Mucosa of descending colon (tissue), 3 donors: ENCODE data around the gene ZNF184. TPM values are rescaled to one million over a fixed set of nuclear protein-coding genes. Genes with fewer than 3 reads are reported as not detected.
A peak's percentile ranks its signal among the peaks of the same experiment; 100 is the strongest.

ENCODE experiments used
- ATAC-seq: fragments of 200-7000 bp; cut with Tn5 transposase; one replicate; pipeline ENCODE4 v1.9.1; 2020; ENCODE audit warnings: mild to moderate bottlenecking, moderate library complexity
- DNase-seq, 3 donors: peaks; one replicate each; pipeline ENCODE4 v3.0.0-alpha.2; 2020
- H3K36me3 ChIP-seq: fragments of 200-600 bp; one replicate; pipeline ENCODE4 v1.8.0; 2021; ENCODE audit warnings: low read depth, mild to moderate bottlenecking
- H3K4me1 ChIP-seq: fragments of 200-600 bp; one replicate; pipeline ENCODE4 v1.8.0; 2021; ENCODE audit warnings: low read depth, mild to moderate bottlenecking
- H3K4me3 ChIP-seq: fragments of 200-600 bp; one replicate; pipeline ENCODE4 v1.8.0; 2021; ENCODE audit warnings: mild to moderate bottlenecking
- H3K9me3 ChIP-seq: fragments of 200-600 bp; one replicate; pipeline ENCODE4 v1.8.0; 2021; ENCODE audit warnings: mild to moderate bottlenecking
- CTCF ChIP-seq: fragments of 200-600 bp; IDR thresholded peaks from one replicate; pipeline ENCODE4 v1.8.0; 2022; ENCODE audit warnings: antibody characterized with exemption, mild to moderate bottlenecking
- intact Hi-C, 2 donors: fragments of 100-400 bp; cut with DNase I in 1 of 2; cut with micrococcal nuclease in 1 of 2; formaldehyde crosslinking; loops; one replicate each; pipeline versions ENCODE4 v1.11.0 to v1.11.1; 2022; cut with DNase I, micrococcal nuclease
- total RNA-seq, 3 donors: library from RNA; stranded (reverse); fragmentation: NEBNext Ultra II Directional in 2 of 3; extraction: Animal tissue kit (Norgen Biotek cat#: 25700) in 2 of 3; gene quantifications; one replicate each; pipeline versions ENCODE4 v1.2.1 to v1.2.4, GENCODE V29; 2021 to 2023
- donor health status: DM: no; HTN: no; CAD: no; lungs with moderate emphysema.
- donor health status: DM: no; HTN: no; CAD: no.
- donor health status: DM: no; HTN: yes; CAD: no.

The ZNF184 gene
- total RNA-seq, 3 donors from 2014 or later: 6.0 to 7.0 (median 6.2) TPM

- ATAC-seq: no peak
- no peak for DNase-seq
- Histone ChIP-seq H3K36me3 (no peaks in the 10 kb centered on the region), H3K9me3 (no peaks in the 10 kb centered on the region), H3K4me3 (peak overlapping the region; percentile 54), H3K4me1 (peaks cover 12% of the 10 kb centered on the region)
- intact Hi-C loops: loop anchor here in 1 of 2 donors (10.0 kb wide), 1 partner anchor 287 kb away; no protein-coding TSS in a partner anchor
- TF ChIP-seq CTCF: no peak
These were observed 1.4 kb downstream of the ZNF184 start for GRCh38 chr6:27471365-27472115.

GRCh38 chr6:27470023-27470422, 2.9 kb downstream of the ZNF184 start:
- no peak for TF ChIP-seq CTCF
- intact Hi-C loops: loop anchor here in 1 of 2 donors (10.0 kb wide), 1 partner anchor 285 kb away; no protein-coding TSS in a partner anchor
- no peak overlapping the region for H3K4me3 ChIP-seq
- no peaks in the 10 kb centered on the region for H3K9me3 ChIP-seq
- DNase-seq (no peak), ATAC-seq (no peak)
- no peaks in the 10 kb centered on the region for H3K36me3 ChIP-seq
- H3K4me1 ChIP-seq: peaks cover 12% of the 10 kb centered on the region

GRCh38 chr6:27468334-27468733, 4.6 kb downstream of the ZNF184 start:
- Histone ChIP-seq H3K9me3 (no peaks in the 10 kb centered on the region), H3K4me3 (no peak overlapping the region), H3K36me3 (no peaks in the 10 kb centered on the region), H3K4me1 (peaks cover 12% of the 10 kb centered on the region)
- TF ChIP-seq CTCF: no peak
- intact Hi-C loops: no loop called here
- DNase-seq: no peak
- no peak for ATAC-seq

GRCh38 chr6:27452496-27452897, 20.4 kb downstream of the ZNF184 start:
- Histone ChIP-seq H3K4me1 (no peaks in the 10 kb centered on the region), H3K4me3 (no peak overlapping the region), H3K9me3 (peaks cover 99% of the 10 kb centered on the region), H3K36me3 (peaks cover 44% of the 10 kb centered on the region)
- no peak for TF ChIP-seq CTCF
- intact Hi-C loops: no loop called here
- DNase-seq: no peak
- ATAC-seq: no peak

- intact Hi-C loops: no loop called here
- ATAC-seq (no peak), DNase-seq (no peak)
- Histone ChIP-seq H3K9me3 (peaks cover 94% of the 10 kb centered on the region), H3K4me1 (no peaks in the 10 kb centered on the region), H3K36me3 (peaks cover 41% of the 10 kb centered on the region), H3K4me3 (no peak overlapping the region)
- no peak for TF ChIP-seq CTCF
These were observed 21.1 kb downstream of the ZNF184 start for GRCh38 chr6:27451660-27452390.
